Hepatocyte (in vitro differentiated cells): ENCODE data around the gene TNNT3. TPM values are rescaled to one million over a fixed set of nuclear protein-coding genes. Genes with fewer than 3 reads are reported as not detected.

Experiments
- DNase-seq: peaks from one replicate; pipeline ENCODE4 v3.0.0-alpha.2; 2016; ENCODE audit warnings: low spot score
- H2AFZ ChIP-seq: fragments of 200-600 bp; sonication (generic); 2 replicates; pipeline ENCODE4 v1.6.0; 2016; ENCODE audit warnings: antibody characterized with exemption, mild to moderate bottlenecking
- H3K27ac ChIP-seq: fragments of 200-600 bp; sonication (generic); 2 replicates; pipeline ENCODE4 v1.5.1; 2016; ENCODE audit warnings: mild to moderate bottlenecking
- H3K27me3 ChIP-seq: fragments of 200-600 bp; sonication (generic); 2 replicates; pipeline ENCODE4 v1.6.1; 2016
- H3K36me3 ChIP-seq: fragments of 200-600 bp; sonication (generic); replicated peaks from 2 replicates; pipeline ENCODE4 v1.5.1; 2016; ENCODE audit warnings: low read depth; ENCODE audit not compliant: insufficient read depth
- H3K4me1 ChIP-seq: fragments of 200-600 bp; sonication (generic); 2 replicates; pipeline ENCODE4 v1.5.1; 2016; ENCODE audit warnings: mild to moderate bottlenecking, moderate library complexity; ENCODE audit not compliant: insufficient read depth
- H3K4me2 ChIP-seq: fragments of 200-600 bp; sonication (generic); 2 replicates; pipeline ENCODE4 v1.6.0; 2016
- H3K4me3 ChIP-seq: fragments of 200-600 bp; sonication (generic); 2 replicates; pipeline ENCODE4 v1.5.1; 2016; ENCODE audit warnings: mild to moderate bottlenecking
- H3K79me2 ChIP-seq: fragments of 200-600 bp; sonication (generic); 2 replicates; pipeline ENCODE4 v1.6.0; 2017; ENCODE audit warnings: mild to moderate bottlenecking
- H3K9me2 ChIP-seq: fragments of 200-600 bp; sonication (generic); replicated peaks from 2 replicates; pipeline ENCODE4 v1.6.0; 2017; ENCODE audit warnings: mild to moderate bottlenecking; ENCODE audit not compliant: insufficient read depth
- H3K9me3 ChIP-seq: fragments of 200-600 bp; sonication (generic); 2 replicates; pipeline ENCODE4 v1.5.1; 2016; ENCODE audit warnings: low read depth, mild to moderate bottlenecking
- H4K20me1 ChIP-seq: fragments of 200-600 bp; sonication (generic); 2 replicates; pipeline ENCODE4 v1.6.0; 2016; ENCODE audit warnings: mild to moderate bottlenecking; ENCODE audit not compliant: insufficient read depth, poor library complexity, severe bottlenecking
- CTCF ChIP-seq: fragments of 200-600 bp; sonication (generic); IDR thresholded peaks from 2 replicates; pipeline ENCODE4 v1.5.1; 2016; ENCODE audit warnings: antibody characterized with exemption, mild to moderate bottlenecking; ENCODE audit not compliant: poor library complexity
- EZH2 ChIP-seq: fragments of 200-600 bp; sonication (generic); IDR thresholded peaks from 2 replicates; pipeline ENCODE4 v1.6.1; 2016; ENCODE audit warnings: antibody characterized with exemption, mild to moderate bottlenecking, borderline replicate concordance
- EZH2phosphoT487 ChIP-seq: fragments of 200-600 bp; sonication (generic); IDR thresholded peaks from one replicate; pipeline ENCODE4 v1.6.1; 2018; ENCODE audit warnings: antibody characterized with exemption, mild to moderate bottlenecking, low read depth, moderate library complexity; ENCODE audit not compliant: unreplicated experiment, severe bottlenecking
- WGBS: methylation state at CpG from one replicate; pipeline ENCODE4 v1.1.6; 2016; ENCODE audit warnings: low lambda C conversion rate; ENCODE audit errors: missing lambda C conversion rate; 5-methylcytosine and 5-hydroxymethylcytosine counted together
- microRNA-seq: library from miRNA; unstranded; fragments of <30 nt; microRNA quantifications from one replicate; pipeline ENCODE4, GENCODE V29; 2017
- polyA plus RNA-seq: library from polyadenylated mRNA; unstranded; fragments of >200 nt; fragmentation: Nextera tagmentation; extraction: Ambion mirVana; gene quantifications from 2 replicates; pipeline ENCODE4 v1.2.1, GENCODE V29; 2016
- total RNA-seq: library from RNA; depleted of rRNA; stranded (reverse); fragments of >200 nt; gene quantifications from 2 replicates; pipeline ENCODE4 v1.2.3, GENCODE V29; 2014

TNNT3 gene
- total and polyA plus RNA-seq, 2 experiments from 2014 or later, result 19.2 to 29.9 TPM

DNA sequence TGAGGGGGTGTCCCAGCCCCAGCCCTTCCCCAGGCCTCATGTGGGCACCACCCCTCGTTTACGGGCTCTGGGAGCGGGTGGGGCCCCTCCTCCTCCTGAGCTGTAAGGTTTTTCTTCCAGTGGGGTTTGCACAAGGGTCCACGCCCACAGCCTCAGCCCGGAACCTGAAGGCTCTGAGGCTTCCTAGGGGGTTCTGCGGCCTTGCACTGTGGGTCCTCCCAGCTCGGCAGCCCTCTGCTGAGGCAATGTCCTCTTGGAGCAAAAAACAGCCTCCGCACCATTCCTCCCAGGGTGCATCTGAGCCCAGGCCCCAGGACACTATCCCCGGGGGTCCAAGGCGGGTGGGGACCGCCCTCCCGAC, 64.1 kb downstream of the TNNT3 start:
- no peaks in the 10 kb centered on the region for H3K36me3 ChIP-seq
- DNase-seq, result no peak
- H3K4me2 ChIP-seq, result no peak overlapping the region
- no peaks in the 10 kb centered on the region for H3K79me2 ChIP-seq
- H3K4me3 ChIP-seq, result no peak overlapping the region
- no peaks in the 10 kb centered on the region for H3K9me3 ChIP-seq
- TF ChIP-seq EZH2 (no peak), CTCF (no peak), EZH2phosphoT487 (no peak)
- H3K9me2 ChIP-seq, result no peaks in the 10 kb centered on the region
- WGBS, result 55% methylated on average over 8 of the region's 12 CpGs
- no peaks in the 10 kb centered on the region for H3K4me1 ChIP-seq
- no peaks in the 10 kb centered on the region for H3K27me3 ChIP-seq
- H3K27ac ChIP-seq, result no peak overlapping the region
- H4K20me1 ChIP-seq, result no peaks in the 10 kb centered on the region
- H2AFZ ChIP-seq, result no peak overlapping the region

- Histone ChIP-seq H2AFZ (no peak overlapping the region), H3K4me3 (no peak overlapping the region), H4K20me1 (no peaks in the 10 kb centered on the region), H3K4me1 (no peaks in the 10 kb centered on the region), H3K27me3 (no peaks in the 10 kb centered on the region), H3K79me2 (no peaks in the 10 kb centered on the region), H3K9me2 (no peaks in the 10 kb centered on the region), H3K4me2 (no peak overlapping the region), H3K27ac (no peak overlapping the region), H3K36me3 (no peaks in the 10 kb centered on the region), H3K9me3 (no peaks in the 10 kb centered on the region)
- no peak for DNase-seq
- WGBS, result no CpG with 5 or more reads among the region's 6 CpGs
- TF ChIP-seq EZH2phosphoT487, result no peak
- no peak for TF ChIP-seq CTCF
- TF ChIP-seq EZH2, result no peak
Observed at GRCh38 chr11:1987024-1987423, 67.5 kb downstream of the TNNT3 start.

DNA sequence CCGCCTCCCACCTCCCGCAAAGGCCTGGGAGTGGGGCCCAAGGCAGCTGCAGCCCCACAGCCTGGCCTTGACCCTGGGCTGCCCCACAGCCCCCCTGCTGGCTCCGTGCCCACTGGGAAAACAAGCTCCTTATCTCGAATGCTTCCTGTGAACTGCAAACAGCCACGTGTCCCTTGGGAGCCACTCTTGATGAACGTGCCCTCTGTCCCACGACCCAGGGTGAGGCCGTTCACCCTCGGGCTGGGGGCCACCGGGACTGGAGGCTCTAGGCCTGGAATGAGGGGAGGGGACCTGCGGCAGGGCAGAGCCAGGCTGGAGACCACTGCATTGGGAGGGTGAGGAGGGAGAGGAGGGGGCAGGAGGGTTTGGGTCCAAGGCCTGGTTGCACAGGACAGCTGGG, 68.7 kb downstream of the TNNT3 start:
- Histone ChIP-seq H3K79me2 (no peaks in the 10 kb centered on the region), H3K4me3 (no peak overlapping the region), H2AFZ (no peak overlapping the region), H3K27ac (no peak overlapping the region), H3K9me2 (no peaks in the 10 kb centered on the region), H3K4me1 (no peaks in the 10 kb centered on the region), H3K4me2 (no peak overlapping the region), H3K27me3 (no peaks in the 10 kb centered on the region), H4K20me1 (no peaks in the 10 kb centered on the region), H3K9me3 (no peaks in the 10 kb centered on the region), H3K36me3 (no peaks in the 10 kb centered on the region)
- no peak for DNase-seq
- no CpG with 5 or more reads among the region's 11 CpGs for WGBS
- TF ChIP-seq EZH2 (no peak), CTCF (no peak), EZH2phosphoT487 (no peak)

Small RNAs within 50 kb of the gene (microRNA-seq; reads per million reads assigned to microRNA genes)
- gene MIR7847, result not detected

Other genes with a start within 250 kb of the TNNT3 start
- gene KRTAP5-6, start 222.5 kb upstream of the TNNT3 start, total RNA-seq, result not detected in 2 replicates
- gene KRTAP5-6, start 222.5 kb upstream of the TNNT3 start, polyA plus RNA-seq, result not detected in 2 replicates
- gene IFITM10, start 169.1 kb upstream of the TNNT3 start, total RNA-seq, result 1.1 and 1.4 TPM in 2 replicates
- 0.89 and 1.9 TPM in 2 replicates for gene IFITM10, start 169.1 kb upstream of the TNNT3 start, polyA plus RNA-seq
- 507 and 562 TPM in 2 replicates for gene CTSD, start 155.8 kb upstream of the TNNT3 start, total RNA-seq
- 1,181 and 1,283 TPM in 2 replicates for gene CTSD, start 155.8 kb upstream of the TNNT3 start, polyA plus RNA-seq
- 2.6 and 6.3 TPM in 2 replicates for gene SYT8, start 84.7 kb upstream of the TNNT3 start, total RNA-seq
- gene SYT8, start 84.7 kb upstream of the TNNT3 start, polyA plus RNA-seq, result 29.2 and 42.1 TPM in 2 replicates
- 0.73 and 2.4 TPM in 2 replicates for gene TNNI2, start 80.7 kb upstream of the TNNT3 start, total RNA-seq
- gene TNNI2, start 80.7 kb upstream of the TNNT3 start, polyA plus RNA-seq, result 5.5 and 10.9 TPM in 2 replicates
- 27.1 and 29.9 TPM in 2 replicates for gene LSP1, start 66.6 kb upstream of the TNNT3 start, total RNA-seq
- 41.4 and 47.0 TPM in 2 replicates for gene LSP1, start 66.6 kb upstream of the TNNT3 start, polyA plus RNA-seq
- not detected in 2 replicates for gene PRR33, start 27.8 kb upstream of the TNNT3 start, total RNA-seq
- gene PRR33, start 27.8 kb upstream of the TNNT3 start, polyA plus RNA-seq, result 0.29 and 0.47 TPM in 2 replicates
- gene MRPL23, start 27.6 kb downstream of the TNNT3 start, total RNA-seq, result 54.0 and 75.2 TPM in 2 replicates
- gene MRPL23, start 27.6 kb downstream of the TNNT3 start, polyA plus RNA-seq, result 41.4 and 54.8 TPM in 2 replicates
- 12.4 and 15.8 TPM in 2 replicates for gene H19, start 78.1 kb downstream of the TNNT3 start, total RNA-seq
- 3.9 and 26.2 TPM in 2 replicates for gene H19, start 78.1 kb downstream of the TNNT3 start, polyA plus RNA-seq
- gene IGF2, start 219.7 kb downstream of the TNNT3 start, total RNA-seq, result 1,323 and 1,507 TPM in 2 replicates
- 2,911 and 3,175 TPM in 2 replicates for gene IGF2, start 219.7 kb downstream of the TNNT3 start, polyA plus RNA-seq
- not detected in 2 replicates for gene INS, start 241.5 kb downstream of the TNNT3 start, total RNA-seq
- not detected in 2 replicates for gene INS, start 241.5 kb downstream of the TNNT3 start, polyA plus RNA-seq